ENCODE data around the gene U2SURP. TPM values are rescaled to one million over a fixed set of nuclear protein-coding genes. Genes with fewer than 3 reads are reported as not detected.

U2SURP gene
- total RNA-seq, 1 experiment from 2014 or later = 125 TPM

DNA sequence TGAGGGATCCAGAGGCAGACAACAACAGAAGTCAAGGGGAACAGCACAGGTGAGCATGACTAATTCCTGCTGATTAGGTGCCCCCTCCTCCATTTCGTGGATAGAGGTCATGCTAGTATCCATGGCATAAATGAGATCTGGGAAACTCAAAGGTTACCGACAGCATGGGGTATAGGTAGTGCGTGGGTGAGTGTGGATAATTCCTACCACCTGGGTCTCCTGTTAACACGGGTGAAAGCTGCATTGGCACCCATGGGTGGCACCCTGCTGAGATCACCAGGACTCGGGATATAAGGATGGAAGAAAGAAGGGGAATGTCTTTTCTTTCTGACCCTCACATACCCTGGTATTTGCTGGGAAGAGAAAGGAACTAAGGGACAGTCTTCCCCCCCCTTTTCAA is 103.8 kb downstream of the U2SURP start:
- no peak overlapping the region for H3K27ac Mint-ChIP-seq (ENCODE audit: unreplicated experiment)
- intact Hi-C loops (cut with micrococcal nuclease; ENCODE audit: unreplicated experiment) = no loop called here
- no peaks in the 10 kb centered on the region for H3K4me1 Mint-ChIP-seq (ENCODE audit: low read depth, unreplicated experiment)
- no peaks in the 10 kb centered on the region for H3K27me3 ChIP-seq (replicated peaks; ENCODE audit: control insufficient read depth, insufficient read depth, low read length)
- H3K9me3 Mint-ChIP-seq (ENCODE audit: unreplicated experiment) = no peaks in the 10 kb centered on the region
- no peak for DNase-seq
- H3K27me3 Mint-ChIP-seq (ENCODE audit: insufficient read depth, unreplicated experiment) = peaks cover 6% of the 10 kb centered on the region
- CTCF ChIA-PET = no interaction called here
- TF ChIP-seq, protein P1, sequence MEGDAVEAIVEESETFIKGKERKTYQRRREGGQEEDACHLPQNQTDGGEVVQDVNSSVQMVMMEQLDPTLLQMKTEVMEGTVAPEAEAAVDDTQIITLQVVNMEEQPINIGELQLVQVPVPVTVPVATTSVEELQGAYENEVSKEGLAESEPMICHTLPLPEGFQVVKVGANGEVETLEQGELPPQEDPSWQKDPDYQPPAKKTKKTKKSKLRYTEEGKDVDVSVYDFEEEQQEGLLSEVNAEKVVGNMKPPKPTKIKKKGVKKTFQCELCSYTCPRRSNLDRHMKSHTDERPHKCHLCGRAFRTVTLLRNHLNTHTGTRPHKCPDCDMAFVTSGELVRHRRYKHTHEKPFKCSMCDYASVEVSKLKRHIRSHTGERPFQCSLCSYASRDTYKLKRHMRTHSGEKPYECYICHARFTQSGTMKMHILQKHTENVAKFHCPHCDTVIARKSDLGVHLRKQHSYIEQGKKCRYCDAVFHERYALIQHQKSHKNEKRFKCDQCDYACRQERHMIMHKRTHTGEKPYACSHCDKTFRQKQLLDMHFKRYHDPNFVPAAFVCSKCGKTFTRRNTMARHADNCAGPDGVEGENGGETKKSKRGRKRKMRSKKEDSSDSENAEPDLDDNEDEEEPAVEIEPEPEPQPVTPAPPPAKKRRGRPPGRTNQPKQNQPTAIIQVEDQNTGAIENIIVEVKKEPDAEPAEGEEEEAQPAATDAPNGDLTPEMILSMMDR (IDR thresholded peaks at IDR 0.05; ENCODE audit: insufficient read depth in 1 of 2, low read depth in 1 of 2, low read length in 1 of 2, severe bottlenecking in 1 of 2, unreplicated experiment in 1 of 2) = no peak
- no peak overlapping the region for H3K4me3 ChIP-seq (ENCODE audit: low read depth, low read length)
- no peaks in the 10 kb centered on the region for H3K36me3 ChIP-seq (ENCODE audit: control insufficient read depth, insufficient read depth, low read length)
- no peaks in the 10 kb centered on the region for H3K36me3 Mint-ChIP-seq (ENCODE audit: insufficient read depth, unreplicated experiment)
- no TSS peak for BruUV-seq (replicated peaks)
- peaks cover 4% of the 10 kb centered on the region; the same call in 1 of the 2 replicates for H3K9me3 ChIP-seq
- no peak overlapping the region for H3K4me3 Mint-ChIP-seq (ENCODE audit: unreplicated experiment)
- no peaks in the 10 kb centered on the region for H3K4me1 ChIP-seq
- POLR2A ChIA-PET = no interaction called here

DNA sequence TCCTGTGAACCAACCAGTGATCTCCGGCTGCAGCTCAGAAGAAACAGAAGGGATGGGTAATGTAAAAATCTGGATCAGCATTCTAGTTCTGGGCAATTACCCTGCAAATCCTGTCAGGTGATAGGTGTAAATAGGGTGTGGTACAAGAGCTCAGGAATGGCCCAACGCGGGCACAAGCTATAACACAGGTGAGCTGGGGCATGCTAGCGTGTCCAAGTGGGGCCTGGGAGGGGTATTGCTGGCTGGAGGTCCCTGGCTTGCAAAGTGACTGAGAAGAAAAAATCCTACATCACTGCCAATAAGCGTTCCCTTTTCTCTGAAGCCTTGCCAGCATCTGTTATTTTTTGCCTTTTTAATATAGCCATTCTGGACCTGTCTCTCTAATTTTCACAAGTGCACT is 108.5 kb downstream of the U2SURP start:
- Histone ChIP-seq H3K9me3 (no peaks in the 10 kb centered on the region), H3K27me3 (replicated peaks; ENCODE audit: control insufficient read depth, insufficient read depth, low read length) (no peaks in the 10 kb centered on the region), H3K4me3 (ENCODE audit: low read depth, low read length) (no peak overlapping the region), H3K4me1 (no peaks in the 10 kb centered on the region), H3K36me3 (ENCODE audit: control insufficient read depth, insufficient read depth, low read length) (no peaks in the 10 kb centered on the region)
- intact Hi-C loops (cut with micrococcal nuclease; ENCODE audit: unreplicated experiment) = no loop called here
- ChIA-PET POLR2A (no interaction called here), CTCF (no interaction called here)
- no peaks in the 10 kb centered on the region for H3K36me3 Mint-ChIP-seq (ENCODE audit: insufficient read depth, unreplicated experiment)
- no peaks in the 10 kb centered on the region for H3K9me3 Mint-ChIP-seq (ENCODE audit: unreplicated experiment)
- H3K4me3 Mint-ChIP-seq (ENCODE audit: unreplicated experiment) = no peak overlapping the region
- peaks cover 13% of the 10 kb centered on the region for H3K27me3 Mint-ChIP-seq (ENCODE audit: insufficient read depth, unreplicated experiment)
- TF ChIP-seq, protein P1 (IDR thresholded peaks at IDR 0.05; ENCODE audit: insufficient read depth in 1 of 2, low read depth in 1 of 2, low read length in 1 of 2, severe bottlenecking in 1 of 2, unreplicated experiment in 1 of 2) = no peak
- no peak for DNase-seq
- no peaks in the 10 kb centered on the region for H3K4me1 Mint-ChIP-seq (ENCODE audit: low read depth, unreplicated experiment)
- no TSS peak for BruUV-seq (replicated peaks)
- H3K27ac Mint-ChIP-seq (ENCODE audit: unreplicated experiment) = no peak overlapping the region

Other genes starting within 250 kb of the U2SURP start
- 0.34 and 1.1 TPM in 2 replicates for gene PCOLCE2, start 112.5 kb upstream of the U2SURP start, total RNA-seq (2022)
- gene PAQR9, start 37.9 kb upstream of the U2SURP start, total RNA-seq (2022) = not detected in 2 replicates
- not detected in 2 replicates for gene CHST2, start 118.2 kb downstream of the U2SURP start, total RNA-seq (2022)

All from Caco-2 (cell line).